EH (cell line): ENCODE measurements around the gene NAV2.
"Not testable (repeated sequence)": the region's sequence is repeated elsewhere in the genome, so short reads cannot be mapped to it uniquely, and the experiment has no call there.

Experiments used
- DNase-seq: peaks from one replicate; pipeline ENCODE4 v3.0.0-alpha.2; 2015; ENCODE audit warnings: low read depth

Gene NAV2

GRCh38 chr11:19922689-19923035 is 210.0 kb downstream of the NAV2 start:
- peak; percentile 73 for DNase-seq

GRCh38 chr11:19923626-19924025 is 211.0 kb downstream of the NAV2 start:
- DNase-seq, result peak; percentile 52

DNA sequence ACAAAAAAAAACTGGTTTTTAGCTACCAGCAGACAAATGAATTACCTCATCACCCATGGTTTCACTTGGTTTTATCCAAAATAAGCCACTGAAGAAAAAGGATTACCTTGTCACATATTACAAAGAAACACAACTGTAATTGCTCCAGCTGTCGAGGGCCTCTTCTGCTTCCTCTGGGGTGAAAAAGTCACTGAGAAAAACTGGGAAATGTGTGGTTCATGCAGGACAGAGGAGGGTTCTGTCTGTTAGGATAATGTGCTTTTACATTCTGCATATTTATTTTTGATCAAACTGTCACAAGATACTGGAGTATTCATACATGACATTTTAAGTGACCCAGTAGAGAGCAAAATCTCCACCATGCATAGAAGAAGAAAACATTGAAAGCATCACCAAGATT is 211.7 kb downstream of the NAV2 start:
- no peak for DNase-seq

GRCh38 chr11:19924716-19925115 is 212.1 kb downstream of the NAV2 start:
- peak; percentile 25 for DNase-seq

DNA sequence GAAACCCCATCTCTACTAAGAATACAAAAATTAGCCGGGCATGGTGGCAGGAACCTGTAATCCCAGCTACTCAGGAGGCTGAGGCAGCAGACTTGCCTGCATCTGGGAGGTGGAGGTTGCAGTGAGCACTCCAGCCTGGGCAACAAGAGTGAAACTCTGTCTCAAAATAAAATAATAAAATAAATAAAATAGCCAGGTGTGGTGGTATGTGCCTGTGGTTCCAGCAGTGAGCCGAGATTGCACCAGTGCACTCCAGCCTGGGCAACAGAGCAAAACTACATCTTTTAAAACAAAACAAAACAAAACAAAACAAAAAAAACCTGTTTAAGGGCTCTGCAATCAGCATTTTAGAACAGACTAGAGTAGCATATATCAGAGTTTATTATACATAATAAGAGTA is 214.8 kb downstream of the NAV2 start:
- not testable (repeated sequence) for DNase-seq

DNA sequence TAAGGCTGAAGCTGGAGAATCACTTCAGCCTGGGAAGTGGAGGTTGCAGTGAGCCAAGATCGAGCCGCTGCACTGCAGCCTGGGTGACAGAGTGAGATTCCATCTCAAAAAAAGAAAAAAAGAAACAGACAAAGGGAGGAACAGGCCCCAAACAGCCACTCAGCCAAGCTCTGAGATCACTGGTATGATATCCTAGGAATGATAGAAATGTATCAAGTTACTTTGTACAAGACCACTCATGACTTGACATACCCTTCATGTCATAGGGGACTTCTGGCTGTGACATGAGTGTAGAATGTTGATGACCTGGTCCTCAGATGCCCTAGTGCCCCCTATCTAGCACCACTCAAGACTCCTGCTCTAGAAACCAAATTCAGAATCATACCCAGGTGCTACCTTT is 216.5 kb downstream of the NAV2 start:
- DNase-seq, result peak; percentile 84

DNA sequence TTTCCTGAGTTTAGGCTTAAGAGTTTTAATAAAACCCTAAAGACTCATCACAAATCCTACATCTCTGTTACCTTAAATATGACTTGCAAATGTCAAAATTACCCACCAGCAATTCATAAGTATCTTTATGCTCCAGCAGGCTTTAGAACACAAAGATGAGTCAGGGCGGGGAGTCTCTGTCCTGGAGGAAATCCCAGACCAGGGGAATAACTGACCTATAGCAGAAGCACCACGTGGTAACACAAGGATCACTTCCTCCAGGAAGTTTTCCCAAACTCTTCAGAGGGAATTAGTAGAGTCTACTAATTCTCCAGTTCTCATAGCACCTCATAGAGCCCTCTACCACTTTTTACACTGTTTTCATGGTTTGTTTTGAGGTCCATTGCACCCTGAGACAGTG is 217.0 kb downstream of the NAV2 start:
- peak; percentile 75 for DNase-seq

GRCh38 chr11:19931141-19931770 is 218.6 kb downstream of the NAV2 start:
- peak; percentile 83 for DNase-seq

GRCh38 chr11:19931771-19932369 is 219.2 kb downstream of the NAV2 start:
- DNase-seq, result no peak

DNA sequence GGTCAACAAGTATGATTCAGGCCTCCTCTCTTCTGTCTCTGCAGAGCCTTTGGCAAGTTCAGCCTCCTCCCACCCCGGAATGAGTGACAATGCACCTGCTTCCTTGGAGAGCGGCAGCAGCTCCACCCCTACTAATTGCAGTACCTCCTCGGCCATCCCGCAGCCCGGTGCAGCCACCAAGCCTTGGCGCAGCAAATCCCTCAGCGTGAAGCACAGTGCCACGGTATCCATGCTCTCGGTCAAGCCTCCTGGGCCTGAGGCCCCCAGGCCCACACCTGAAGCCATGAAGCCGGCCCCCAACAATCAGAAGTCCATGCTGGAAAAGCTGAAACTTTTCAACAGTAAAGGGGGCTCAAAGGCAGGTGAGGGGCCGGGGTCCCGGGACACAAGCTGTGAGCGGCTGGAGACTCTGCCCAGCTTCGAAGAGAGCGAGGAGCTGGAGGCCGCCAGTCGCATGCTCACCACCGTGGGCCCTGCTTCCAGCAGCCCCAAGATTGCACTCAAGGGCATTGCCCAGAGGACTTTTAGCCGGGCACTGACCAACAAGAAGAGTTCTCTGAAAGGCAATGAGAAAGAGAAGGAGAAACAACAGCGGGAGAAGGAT is 220.6 kb downstream of the NAV2 start:
- DNase-seq, result no peak

GRCh38 chr11:19933801-19934488 is 221.3 kb downstream of the NAV2 start:
- DNase-seq, result no peak

- peak; percentile 92 for DNase-seq
Observed at GRCh38 chr11:19934828-19935259, 222.2 kb downstream of the NAV2 start.

DNA sequence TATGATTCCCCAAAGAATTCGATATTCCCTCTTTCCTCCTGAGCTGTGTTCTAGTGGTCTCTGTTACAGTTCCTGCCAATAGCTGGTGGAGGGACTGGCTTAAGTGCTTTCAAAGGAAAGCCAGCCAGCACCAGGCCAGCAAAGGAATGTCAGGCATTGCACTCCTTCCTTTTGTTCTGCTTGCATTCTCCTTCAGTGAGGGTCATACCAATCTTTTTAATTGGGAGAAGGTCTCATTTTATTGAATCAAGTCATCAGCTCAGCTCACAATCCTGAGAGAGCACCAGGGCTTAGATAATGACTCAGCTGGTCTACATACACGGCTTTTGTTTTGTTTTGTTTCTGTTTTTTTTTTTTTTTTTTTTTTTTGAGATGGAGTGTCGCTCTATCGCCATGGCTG is 222.9 kb downstream of the NAV2 start:
- peak; percentile 98 for DNase-seq

- no peak for DNase-seq
Observed at GRCh38 chr11:19936461-19936860, 223.8 kb downstream of the NAV2 start.

DNA sequence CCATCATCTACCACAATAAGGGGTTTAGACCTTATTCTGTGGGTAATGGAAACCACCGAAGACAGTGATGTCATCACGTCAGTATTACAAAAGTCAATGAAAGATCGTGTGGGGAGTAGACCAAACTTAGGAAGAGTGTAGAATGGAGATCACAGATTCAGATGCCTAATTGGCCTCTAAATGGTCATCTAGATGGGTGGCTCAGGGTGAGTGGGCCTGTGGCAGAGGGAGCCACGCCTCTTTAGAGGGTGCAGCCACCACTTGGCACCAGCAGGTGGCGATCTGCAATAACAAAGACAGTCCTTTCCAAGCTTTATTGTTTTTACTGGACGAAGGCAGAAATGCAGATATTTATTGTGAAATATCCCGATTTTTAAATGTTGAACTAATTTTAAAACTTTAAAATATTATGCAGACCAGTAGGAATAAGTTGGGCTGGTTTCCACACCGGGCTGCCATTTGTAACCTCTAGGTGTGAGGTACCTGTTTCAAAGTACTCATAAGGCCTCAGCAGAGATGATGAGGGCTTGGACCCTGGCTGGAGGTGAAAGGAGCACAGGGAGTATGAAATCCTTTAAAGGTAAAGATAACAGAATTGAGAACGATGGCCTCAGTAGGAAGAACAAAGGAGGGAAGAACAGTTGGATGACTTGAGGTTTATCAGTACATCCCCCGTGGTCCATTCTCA is 225.7 kb downstream of the NAV2 start:
- DNase-seq, result peak; percentile 65

DNA sequence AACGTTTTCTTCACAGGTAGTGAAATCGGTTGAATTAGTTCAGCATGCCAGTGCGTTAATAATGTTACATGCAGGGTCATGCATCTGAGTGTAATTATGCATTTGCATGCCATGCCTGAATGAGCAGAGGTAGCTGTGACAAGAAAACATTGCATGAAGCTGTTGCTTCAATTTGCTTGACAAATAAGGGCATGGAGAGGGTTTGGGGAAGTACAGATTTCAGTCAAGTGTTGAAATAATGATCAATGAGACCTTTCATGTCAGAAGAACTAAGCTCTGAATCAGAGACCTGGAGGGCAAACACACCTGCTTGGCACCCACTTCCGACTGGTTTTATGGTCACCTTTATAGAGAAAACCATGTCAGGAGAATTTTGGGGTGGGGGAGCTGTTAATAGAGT is 226.2 kb downstream of the NAV2 start:
- no peak for DNase-seq

- no peak for DNase-seq
Observed at GRCh38 chr11:19939415-19939929, 226.8 kb downstream of the NAV2 start.

DNA sequence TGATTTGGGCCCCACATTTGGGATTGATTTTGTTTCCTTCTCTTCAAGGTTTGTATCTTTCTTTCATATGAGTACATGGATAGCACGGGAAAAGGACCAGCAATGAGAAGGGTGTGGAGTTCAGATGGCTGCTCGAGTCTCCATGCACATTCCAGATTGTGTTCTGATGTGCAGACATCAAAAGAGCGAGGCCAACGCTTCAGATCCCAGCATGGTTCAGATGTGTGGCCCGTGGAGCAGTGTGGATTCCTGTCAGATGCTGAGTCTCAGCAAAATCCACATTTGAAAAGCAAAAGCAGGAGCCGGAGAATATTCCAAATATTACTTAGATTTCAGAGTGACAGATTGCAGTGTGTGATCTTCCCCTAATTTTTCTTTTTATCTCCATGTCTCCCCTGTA is 228.2 kb downstream of the NAV2 start:
- no peak for DNase-seq

DNA sequence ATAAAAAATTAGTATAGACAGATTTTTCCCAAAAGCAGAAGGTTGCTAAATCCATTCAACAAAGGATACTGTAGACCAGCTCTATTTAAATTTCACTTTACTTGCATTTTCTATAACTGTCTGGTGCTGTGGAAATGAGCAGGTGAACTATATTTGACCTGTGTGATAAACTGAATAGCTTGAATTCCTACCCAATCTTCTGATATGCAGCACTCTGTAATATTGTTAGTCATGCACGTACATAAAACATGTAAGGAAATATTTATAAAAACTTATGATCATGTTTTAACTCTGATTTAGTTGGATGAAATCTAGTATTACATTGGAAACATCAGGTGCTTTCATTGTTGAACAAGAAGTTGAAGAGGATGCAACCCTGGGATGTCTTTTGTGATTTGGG is 234.0 kb downstream of the NAV2 start:
- no peak for DNase-seq

- DNase-seq, result no peak
Observed at GRCh38 chr11:19947537-19948114, 235.0 kb downstream of the NAV2 start.

GRCh38 chr11:19949606-19950005 is 237.0 kb downstream of the NAV2 start:
- no peak for DNase-seq

DNA sequence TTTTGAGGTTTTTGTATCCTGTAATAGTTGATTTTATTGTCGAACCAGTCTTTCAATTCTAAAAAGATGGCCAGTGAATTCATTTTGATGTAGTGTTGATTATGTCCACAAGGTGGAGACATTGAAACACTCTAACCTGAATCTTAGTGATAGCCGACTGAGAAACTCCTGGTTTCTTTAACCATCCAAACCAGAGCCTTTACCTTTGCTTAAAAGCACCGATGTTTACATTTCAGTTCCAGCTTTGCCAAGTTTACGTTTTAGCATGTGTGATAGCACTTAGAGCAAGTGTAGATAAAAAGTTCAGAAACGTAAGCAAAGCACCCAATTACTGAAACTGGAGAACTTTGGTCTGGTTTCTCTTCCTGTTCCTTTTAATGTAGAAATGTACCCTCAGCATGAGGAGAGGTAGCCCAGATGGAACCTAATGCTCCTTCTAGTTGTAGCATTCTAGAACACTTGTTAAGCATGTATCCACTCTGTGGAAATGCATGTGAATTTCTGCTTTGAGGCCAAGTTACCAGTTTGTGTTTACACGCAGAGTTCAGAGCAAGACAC is 239.0 kb downstream of the NAV2 start:
- DNase-seq, result peak; percentile 68
